H1 (cell line): ENCODE results near the gene TMED10. TPM values are rescaled to one million over a fixed set of nuclear protein-coding genes. Genes with fewer than 3 reads are reported as not detected.

Source experiments
- CTCF ChIA-PET: fragments of 300-600 bp; sonication (Branson Sonifier 250); formaldehyde crosslinking; loops from one replicate; lab custom pipeline; 2021; ENCODE audit not compliant: partially characterized antibody; lab: Charles Lee
- POLR2A ChIA-PET: fragments of 300-600 bp; sonication (Branson Sonifier 250); formaldehyde crosslinking; loops from one replicate; lab custom pipeline; 2021; ENCODE audit warnings: inconsistent platforms; ENCODE audit not compliant: partially characterized antibody; lab: Charles Lee
- DNase-seq, 2 experiments: peaks; one replicate each; pipeline versions ENCODE4 v3.0.0 to v3.0.0-alpha.2; 2010 to 2022; ENCODE audit warnings: low spot score in 2 of 2, low read depth in 1 of 2, mixed read lengths in 1 of 2
- FAIRE-seq: peaks from 2 replicates; lab custom pipeline; 2011; peaks lifted over from hg19 to GRCh38; lab: Jason Lieb, UNC
- H2AFZ ChIP-seq: 2 replicates; pipeline ENCODE4 v1.8.1; 2012; ENCODE audit warnings: low read length, inconsistent platforms
- H2AK5ac ChIP-seq: 2 replicates; pipeline ENCODE4 v1.6.1; 2013; ENCODE audit warnings: low read depth, low read length
- H2BK120ac ChIP-seq: replicated peaks from 2 replicates; pipeline ENCODE3; 2013; ENCODE audit warnings: low read depth, low read length, inconsistent platforms
- H2BK12ac ChIP-seq: 2 replicates; pipeline ENCODE4 v1.6.1; 2013; ENCODE audit warnings: low read depth, low read length
- H2BK15ac ChIP-seq: 2 replicates; pipeline ENCODE4 v1.6.1; 2013; ENCODE audit warnings: low read length
- H2BK20ac ChIP-seq: 2 replicates; pipeline ENCODE4 v1.6.1; 2013; ENCODE audit warnings: low read length
- H2BK5ac ChIP-seq: 2 replicates; pipeline ENCODE4 v1.6.1; 2013; ENCODE audit warnings: low read depth, low read length
- H3K14ac ChIP-seq: 2 replicates; pipeline ENCODE4 v1.6.1; 2013; ENCODE audit warnings: inconsistent platforms; ENCODE audit not compliant: insufficient read length
- H3K18ac ChIP-seq: 2 replicates; pipeline ENCODE4 v1.6.1; 2013; ENCODE audit warnings: low read length; ENCODE audit errors: extremely low read depth
- H3K23ac ChIP-seq: 2 replicates; pipeline ENCODE4 v1.6.1; 2013; ENCODE audit warnings: inconsistent platforms; ENCODE audit not compliant: insufficient read length
- H3K23me2 ChIP-seq: 2 replicates; pipeline ENCODE4 v1.6.1; 2013; ENCODE audit warnings: low read depth, low read length
- H3K27ac ChIP-seq: 2 replicates; pipeline ENCODE4 v1.6.1; 2011; ENCODE audit warnings: low read depth, low read length, inconsistent platforms
- H3K27me3 ChIP-seq, 4 experiments: replicated peaks in 1 of 4; 1 replicate in 1 of 4; 2 replicates in 3 of 4; pipeline versions ENCODE4 v1.6.1 to v1.8.1; 2011 to 2013; ENCODE audit warnings: low read length in 3 of 4, mild to moderate bottlenecking in 3 of 4, inconsistent platforms in 2 of 4, mixed read lengths in 2 of 4, moderate library complexity in 1 of 4; ENCODE audit not compliant: control insufficient read depth in 3 of 4, insufficient read depth in 3 of 4; ENCODE audit errors: extremely low read depth in 1 of 4
- H3K36me3 ChIP-seq, 4 experiments: 2 replicates each; pipeline versions ENCODE4 v1.6.1 to v1.8.1; 2011 to 2013; ENCODE audit warnings: mild to moderate bottlenecking in 4 of 4, low read length in 3 of 4, moderate library complexity in 2 of 4, control low read depth in 1 of 4, inconsistent platforms in 1 of 4; ENCODE audit not compliant: insufficient read depth in 4 of 4, control insufficient read depth in 2 of 4
- H3K4ac ChIP-seq: replicated peaks from 2 replicates; pipeline ENCODE3; 2013; ENCODE audit warnings: low read length, low read depth, mixed read lengths, inconsistent platforms; ENCODE audit not compliant: insufficient read length
- H3K4me1 ChIP-seq, 4 experiments: replicated peaks in 1 of 4; 1 replicate in 1 of 4; 2 replicates in 3 of 4; pipeline versions ENCODE4 v1.6.1 to v1.8.1; 2011 to 2013; ENCODE audit warnings: low read length in 3 of 4, inconsistent platforms in 2 of 4, mixed read lengths in 1 of 4; ENCODE audit not compliant: insufficient read depth in 4 of 4, control insufficient read depth in 3 of 4
- H3K4me2 ChIP-seq, 2 experiments: 2 replicates each; pipeline versions ENCODE4 v1.6.1 to v1.8.1; 2011 to 2013; ENCODE audit warnings: low read depth in 2 of 2, low read length in 2 of 2, control low read depth in 1 of 2, inconsistent platforms in 1 of 2, mild to moderate bottlenecking in 1 of 2; ENCODE audit not compliant: insufficient read depth in 1 of 2
- H3K4me3 ChIP-seq, 4 experiments: fragments of 200-600, 300-600 bp in 1 of 4; sonication (generic), shearing (Covaris generic), sonication (Bioruptor Twin) in 1 of 4; 2 replicates each; pipeline versions ENCODE4 v1.5.1 to v1.8.1; 2011 to 2016; ENCODE audit warnings: low read length in 4 of 4, low read depth in 3 of 4, control low read depth in 2 of 4, inconsistent platforms in 2 of 4, mild to moderate bottlenecking in 2 of 4, mixed read lengths in 1 of 4, moderate library complexity in 1 of 4; ENCODE audit not compliant: insufficient read depth in 2 of 4; ENCODE audit errors: extremely low read depth in 1 of 4
- H3K56ac ChIP-seq: replicated peaks from 2 replicates; pipeline ENCODE3; 2013; ENCODE audit warnings: low read depth, mild to moderate bottlenecking, mixed read lengths, low read length, inconsistent platforms; ENCODE audit not compliant: insufficient read length
- H3K79me1 ChIP-seq: 2 replicates; pipeline ENCODE4 v1.6.1; 2013; ENCODE audit warnings: low read depth, low read length, control low read depth
- H3K79me2 ChIP-seq, 2 experiments: 2 replicates each; pipeline versions ENCODE4 v1.6.1 to v1.8.1; 2012 to 2013; ENCODE audit warnings: low read length in 2 of 2, mild to moderate bottlenecking in 2 of 2, inconsistent platforms in 1 of 2; ENCODE audit not compliant: insufficient read depth in 2 of 2, control insufficient read depth in 1 of 2
- H3K9ac ChIP-seq, 4 experiments: replicated peaks in 1 of 4; 1 replicate in 1 of 4; 2 replicates in 3 of 4; pipeline versions ENCODE4 v1.6.1 to v1.8.1; 2011 to 2013; ENCODE audit warnings: low read depth in 3 of 4, low read length in 3 of 4, control low read depth in 2 of 4, mild to moderate bottlenecking in 2 of 4, moderate library complexity in 2 of 4, inconsistent platforms in 1 of 4; ENCODE audit errors: extremely low read depth in 1 of 4
- H3K9me3 ChIP-seq, 2 experiments: 2 replicates each; pipeline versions ENCODE4 v1.6.1 to v1.8.1; 2012 to 2013; ENCODE audit warnings: mild to moderate bottlenecking in 2 of 2, moderate library complexity in 2 of 2, control low read depth in 1 of 2, inconsistent platforms in 1 of 2, low read depth in 1 of 2, low read length in 1 of 2, mixed read lengths in 1 of 2; ENCODE audit not compliant: insufficient read depth in 2 of 2
- H4K20me1 ChIP-seq, 2 experiments: replicated peaks in 1 of 2; 2 replicates each; pipeline versions ENCODE3 to v1.8.1; 2011 to 2013; ENCODE audit warnings: inconsistent platforms in 2 of 2, low read length in 2 of 2, mild to moderate bottlenecking in 1 of 2; ENCODE audit not compliant: insufficient read depth in 2 of 2, control insufficient read depth in 1 of 2
- H4K5ac ChIP-seq: 2 replicates; pipeline ENCODE4 v1.6.1; 2013; ENCODE audit warnings: low read length, low read depth, mixed read lengths, inconsistent platforms; ENCODE audit not compliant: insufficient read length
- H4K8ac ChIP-seq: 2 replicates; pipeline ENCODE4 v1.8.0; 2013; ENCODE audit warnings: mild to moderate bottlenecking, moderate library complexity, low read length, inconsistent platforms; ENCODE audit not compliant: insufficient read depth; ENCODE audit errors: extremely low read depth
- H4K91ac ChIP-seq: replicated peaks from 2 replicates; pipeline ENCODE3; 2013; ENCODE audit warnings: low read length, mixed read lengths, inconsistent platforms; ENCODE audit not compliant: insufficient read length
- CREB1 ChIP-seq: IDR thresholded peaks from 2 replicates; pipeline ENCODE4 v1.6.1; 2012; ENCODE audit warnings: inconsistent platforms
- CTBP2 ChIP-seq: IDR thresholded peaks from 2 replicates; pipeline ENCODE4 v1.7.0; 2011; ENCODE audit warnings: borderline replicate concordance, mild to moderate bottlenecking, moderate library complexity, mixed read lengths, low read length; ENCODE audit not compliant: insufficient read depth, insufficient read length
- EGR1 ChIP-seq: IDR thresholded peaks from 2 replicates; pipeline ENCODE4 v1.6.1; 2011; ENCODE audit warnings: low read depth, low read length, borderline replicate concordance
- EZH2 ChIP-seq: fragments of 200-600 bp; sonication (generic); IDR thresholded peaks from 2 replicates; pipeline ENCODE4 v1.7.1; 2012; ENCODE audit warnings: low read depth, mild to moderate bottlenecking, moderate library complexity, low read length, inconsistent platforms; ENCODE audit not compliant: severe bottlenecking
- FOSL1 ChIP-seq: IDR thresholded peaks from 2 replicates; pipeline ENCODE4 v1.6.1; 2011; ENCODE audit warnings: mild to moderate bottlenecking, low read depth, low read length, moderate library complexity; ENCODE audit not compliant: insufficient read depth
- GTF2F1 ChIP-seq: IDR thresholded peaks from 2 replicates; pipeline ENCODE4 v1.6.1; 2012; ENCODE audit warnings: low read depth, low read length, improper control_type of control experiment, borderline replicate concordance
- POLR2AphosphoS5 ChIP-seq: IDR thresholded peaks from 2 replicates; pipeline ENCODE4 v1.6.1; 2011; ENCODE audit warnings: low read depth, low read length
- RBBP5 ChIP-seq: IDR thresholded peaks from 2 replicates; pipeline ENCODE4 v1.7.1; 2012; ENCODE audit warnings: low read depth, mild to moderate bottlenecking, inconsistent platforms, low read length, moderate library complexity, borderline replicate concordance
- RNF2 ChIP-seq: fragments of 200-900, 300-1000 bp; sonication (generic); IDR thresholded peaks from 2 replicates; pipeline ENCODE4 v1.7.1; 2016; ENCODE audit warnings: borderline replicate concordance, low read depth, mild to moderate bottlenecking, antibody characterized with exemption, low read length; ENCODE audit not compliant: poor library complexity, severe bottlenecking; ENCODE audit errors: missing control alignments
- SP1 ChIP-seq: IDR thresholded peaks from 2 replicates; pipeline ENCODE4 v1.6.1; 2011; ENCODE audit warnings: low read depth, low read length
- TAF1 ChIP-seq: IDR thresholded peaks from 2 replicates; pipeline ENCODE4 v1.6.1; 2011; ENCODE audit warnings: mild to moderate bottlenecking, low read depth, low read length
- TAF7 ChIP-seq: optimal IDR thresholded peaks from 2 replicates; pipeline ENCODE3; 2011; ENCODE audit warnings: low read depth, mild to moderate bottlenecking, inconsistent platforms, low read length, moderate library complexity, borderline replicate concordance
- TBP ChIP-seq: IDR thresholded peaks from 2 replicates; pipeline ENCODE4 v1.6.1; 2011; ENCODE audit warnings: low read depth, low read length, improper control_type of control experiment
- WGBS, 2 experiments: shearing (Covaris generic) in 1 of 2; methylation state at CpG; one replicate each; pipeline versions ENCODE4 v1.1.6 to v1.1.7; 2013 to 2015; ENCODE audit warnings: low lambda C conversion rate in 2 of 2, mixed read lengths in 2 of 2, inconsistent platforms in 1 of 2, low coverage in 1 of 2, missing lambda C conversion rate in 1 of 2; ENCODE audit not compliant: insufficient replicate concordance in 2 of 2, insufficient coverage in 1 of 2, insufficient read length in 1 of 2; ENCODE audit errors: extremely low coverage in 1 of 2, missing lambda C conversion rate in 1 of 2; 5-methylcytosine and 5-hydroxymethylcytosine counted together
- polyA plus RNA-seq, 7 experiments: library from polyadenylated mRNA; depleted of rRNA in 3 of 7; stranded (reverse) in 5 of 7; unstranded in 2 of 7; fragments of >200 nt in 5 of 7; fragments of 200-250 nt in 2 of 7; gene quantifications; 1 replicate in 5 of 7; 2 replicates in 1 of 7; 4 replicates in 1 of 7; pipeline versions ENCODE4 v1.2.1 to v1.2.3, GENCODE V29; 2011 to 2013; ENCODE audit warnings: missing spikeins in 2 of 7, mixed read lengths in 2 of 7
- total RNA-seq: library from RNA; stranded (reverse); fragmentation: NEBNext Ultra II Directional; extraction: Animal tissue kit (Norgen Biotek cat#: 25700); gene quantifications from 2 replicates; pipeline ENCODE4 v1.2.1, GENCODE V29; 2021

Gene TMED10
- total and polyA plus RNA-seq, 2 of the 8 experiments (the other 6 are each of a cell fraction or from before 2014, with no cell fraction given): 218 to 250 TPM

DNA sequence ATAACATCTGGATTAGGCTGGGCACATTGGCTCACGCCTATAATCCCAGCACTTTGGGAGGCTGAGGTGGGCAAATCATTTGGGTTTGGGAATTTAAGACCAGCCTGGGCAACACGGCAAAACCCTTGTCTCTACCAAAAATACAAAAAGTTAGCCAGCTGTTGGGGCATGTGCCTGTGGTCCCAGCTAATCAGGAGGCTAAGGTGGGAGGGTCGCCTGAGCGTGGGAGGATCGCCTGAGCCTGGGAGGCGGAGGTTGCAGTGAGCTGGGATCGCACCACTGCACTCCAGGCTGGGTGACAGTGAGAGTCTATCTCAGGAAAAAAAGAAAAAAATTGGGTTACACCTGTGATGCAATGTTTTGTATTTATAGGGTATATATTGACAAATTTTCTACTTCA, 54.9 kb downstream of the TMED10 start:
- Histone ChIP-seq H3K4me2 (no peak overlapping the region), H2BK120ac (no peak overlapping the region), H3K36me3 (peaks cover 6 to 19% (median 12%) of the 10 kb centered on the region in 4 experiments), H2BK5ac (no peak overlapping the region), H3K27ac (no peak overlapping the region), H4K5ac (no peak overlapping the region), H3K9ac (no peak overlapping the region), H3K79me1 (peaks cover 2% of the 10 kb centered on the region), H2BK12ac (no peak overlapping the region), H3K4ac (no peak overlapping the region), H2BK20ac (no peak overlapping the region), H3K23ac (no peak overlapping the region), H3K14ac (no peak overlapping the region), H2BK15ac (no peak overlapping the region), H3K27me3 (no peaks in the 10 kb centered on the region), H2AFZ (no peak overlapping the region), H3K18ac (no peak overlapping the region), H2AK5ac (no peak overlapping the region), H3K56ac (no peak overlapping the region), H4K8ac (no peak overlapping the region), H3K4me3 (no peak overlapping the region), H3K4me1 (peaks cover 0 to 2% (median 0%) of the 10 kb centered on the region in 4 experiments; a peak in 3 of 7 replicates), H4K20me1 (no peaks in the 10 kb centered on the region), H3K9me3 (no peaks in the 10 kb centered on the region), H3K79me2 (peaks cover 0 to 11% of the 10 kb centered on the region in 2 experiments; a peak in 2 of 4 replicates), H4K91ac (no peak overlapping the region), H3K23me2 (peaks cover 7% of the 10 kb centered on the region; the same call in 1 of the 2 replicates)
- WGBS, 2 experiments: 94% methylated on average over 7 of the region's 7 CpGs; no CpG with 5 or more reads in 1 of the 2 experiments
- POLR2A ChIA-PET: interaction anchor here (0.6 to 1.2 kb wide), 3 partner anchors 11 to 371 kb away, joined by 4 read pairs; no protein-coding TSS in a partner anchor
- DNase-seq (no peak), FAIRE-seq (no peak)
- CTCF ChIA-PET: interaction anchor here (0.7 to 1.7 kb wide), 2 partner anchors 180 to 441 kb away, joined by 7 to 8 read pairs; no protein-coding TSS in a partner anchor
- TF ChIP-seq FOSL1 (no peak), TAF7 (no peak), RNF2 (no peak), EZH2 (no peak), GTF2F1 (no peak), SP1 (no peak), EGR1 (no peak), RBBP5 (no peak), CREB1 (no peak), POLR2AphosphoS5 (no peak), CTBP2 (no peak), TAF1 (no peak), TBP (no peak)
